Cardiac fibroblast (primary cell): ENCODE measurements around the gene ETS2.

Experiments used
- DNase-seq, 2 donors: peaks; one replicate each; pipeline versions ENCODE4 v3.0.0 to v3.0.0-alpha.2; 2010; ENCODE audit warnings: low read depth in 2 of 2
- H3K4me3 ChIP-seq, 2 donors: replicated peaks in 1 of 2; 1 replicate in 1 of 2; 2 replicates in 1 of 2; pipeline ENCODE4 v1.5.1; 2011; ENCODE audit warnings: low read depth in 2 of 2, low read length in 2 of 2, mild to moderate bottlenecking in 2 of 2, moderate library complexity in 1 of 2
- CTCF ChIP-seq: IDR thresholded peaks from one replicate; pipeline ENCODE4 v1.5.1; 2011; ENCODE audit warnings: low read depth, mild to moderate bottlenecking, low read length, inconsistent platforms

ETS2 gene

GRCh38 chr21:38800046-38800758 lies 5.5 kb upstream of the ETS2 start:
- no peak for DNase-seq
- H3K4me3 ChIP-seq = no peak overlapping the region
- TF ChIP-seq CTCF = no peak

GRCh38 chr21:38800924-38801744 lies 4.6 kb upstream of the ETS2 start:
- no peak overlapping the region for H3K4me3 ChIP-seq
- TF ChIP-seq CTCF = no peak
- no peak for DNase-seq

GRCh38 chr21:38802050-38803026 lies 3.4 kb upstream of the ETS2 start:
- DNase-seq = no peak
- no peak for TF ChIP-seq CTCF
- H3K4me3 ChIP-seq = no peak overlapping the region

GRCh38 chr21:38803075-38803660 lies 2.6 kb upstream of the ETS2 start:
- no peak for DNase-seq
- TF ChIP-seq CTCF = no peak
- no peak overlapping the region for H3K4me3 ChIP-seq

- no peak overlapping the region for H3K4me3 ChIP-seq
- no peak for TF ChIP-seq CTCF
- DNase-seq = no peak
These were observed 1.5 kb upstream of the ETS2 start for GRCh38 chr21:38804030-38804788.
